MM.1S (cell line): Measurements from ENCODE around the gene PORCN.

Source experiments
- DNase-seq: peaks from one replicate; pipeline ENCODE4 v3.0.0-alpha.2; 2015
- H2AFZ ChIP-seq: fragments of 300-600 bp; sonication (generic); 2 replicates; pipeline ENCODE4 v1.6.0; 2016; ENCODE audit warnings: antibody characterized with exemption, low read length
- H3F3A ChIP-seq: fragments of 300-600 bp; sonication (generic); 2 replicates; pipeline ENCODE4 v1.6.1; 2016; ENCODE audit warnings: mild to moderate bottlenecking, antibody characterized with exemption, low read length, moderate library complexity, mixed read lengths; ENCODE audit not compliant: insufficient read depth
- H3K27ac ChIP-seq: fragments of 300-600 bp; sonication (generic); 2 replicates; pipeline ENCODE4 v1.5.1; 2016; ENCODE audit warnings: mild to moderate bottlenecking, low read length
- H3K27me3 ChIP-seq: fragments of 300-600 bp; sonication (generic); replicated peaks from 2 replicates; pipeline ENCODE4 v1.6.0; 2016; ENCODE audit warnings: low read length; ENCODE audit not compliant: insufficient read depth
- H3K36me3 ChIP-seq: fragments of 300-600 bp; sonication (generic); replicated peaks from 2 replicates; pipeline ENCODE4 v1.6.1; 2016; ENCODE audit warnings: mild to moderate bottlenecking, low read length, mixed read lengths; ENCODE audit not compliant: insufficient read depth
- H3K4me1 ChIP-seq: fragments of 300-600 bp; sonication (generic); 2 replicates; pipeline ENCODE4 v1.6.1; 2016; ENCODE audit warnings: low read length, mixed read lengths
- H3K4me2 ChIP-seq: fragments of 300-600 bp; sonication (generic); 2 replicates; pipeline ENCODE4 v1.6.0; 2016; ENCODE audit warnings: low read depth, low read length
- H3K4me3 ChIP-seq: fragments of 300-600 bp; sonication (generic); 2 replicates; pipeline ENCODE4 v1.5.1; 2016; ENCODE audit warnings: low read length, mixed read lengths
- H3K79me2 ChIP-seq: fragments of 300-600 bp; sonication (generic); 2 replicates; pipeline ENCODE4 v1.6.1; 2016; ENCODE audit warnings: mixed run types, low read length, mixed read lengths
- H3K9ac ChIP-seq: fragments of 300-600 bp; sonication (generic); 2 replicates; pipeline ENCODE4 v1.6.1; 2016; ENCODE audit warnings: low read length, mixed read lengths
- H3K9me2 ChIP-seq: fragments of 300-600 bp; sonication (generic); replicated peaks from 2 replicates; pipeline ENCODE4 v1.6.1; 2016; ENCODE audit warnings: mild to moderate bottlenecking, low read length, mixed read lengths; ENCODE audit not compliant: insufficient read depth
- H3K9me3 ChIP-seq: fragments of 300-600 bp; sonication (generic); replicated peaks from 2 replicates; pipeline ENCODE4 v1.6.1; 2016; ENCODE audit warnings: mild to moderate bottlenecking, low read length, mixed read lengths; ENCODE audit not compliant: insufficient read depth
- H4K20me1 ChIP-seq: fragments of 300-600 bp; sonication (generic); 2 replicates; pipeline ENCODE4 v1.6.1; 2016; ENCODE audit warnings: mild to moderate bottlenecking, low read length, moderate library complexity, mixed read lengths; ENCODE audit not compliant: insufficient read depth
- EZH2 ChIP-seq: fragments of 300-600 bp; sonication (generic); optimal IDR thresholded peaks from 2 replicates; pipeline ENCODE3; 2017; ENCODE audit warnings: low read depth, mild to moderate bottlenecking, antibody characterized with exemption, low read length, mixed read lengths
- EZH2phosphoT487 ChIP-seq: fragments of 300-600 bp; sonication (generic); IDR thresholded peaks from 2 replicates; pipeline ENCODE4 v1.6.1; 2018; ENCODE audit warnings: antibody characterized with exemption, low read length
- TF ChIP-seq, protein P1 (sequence below): fragments of 300-600 bp; sonication (generic); IDR thresholded peaks from 2 replicates; pipeline ENCODE4 v1.5.1; 2016; ENCODE audit warnings: antibody characterized with exemption, low read length, mixed read lengths

The PORCN gene

DNA sequence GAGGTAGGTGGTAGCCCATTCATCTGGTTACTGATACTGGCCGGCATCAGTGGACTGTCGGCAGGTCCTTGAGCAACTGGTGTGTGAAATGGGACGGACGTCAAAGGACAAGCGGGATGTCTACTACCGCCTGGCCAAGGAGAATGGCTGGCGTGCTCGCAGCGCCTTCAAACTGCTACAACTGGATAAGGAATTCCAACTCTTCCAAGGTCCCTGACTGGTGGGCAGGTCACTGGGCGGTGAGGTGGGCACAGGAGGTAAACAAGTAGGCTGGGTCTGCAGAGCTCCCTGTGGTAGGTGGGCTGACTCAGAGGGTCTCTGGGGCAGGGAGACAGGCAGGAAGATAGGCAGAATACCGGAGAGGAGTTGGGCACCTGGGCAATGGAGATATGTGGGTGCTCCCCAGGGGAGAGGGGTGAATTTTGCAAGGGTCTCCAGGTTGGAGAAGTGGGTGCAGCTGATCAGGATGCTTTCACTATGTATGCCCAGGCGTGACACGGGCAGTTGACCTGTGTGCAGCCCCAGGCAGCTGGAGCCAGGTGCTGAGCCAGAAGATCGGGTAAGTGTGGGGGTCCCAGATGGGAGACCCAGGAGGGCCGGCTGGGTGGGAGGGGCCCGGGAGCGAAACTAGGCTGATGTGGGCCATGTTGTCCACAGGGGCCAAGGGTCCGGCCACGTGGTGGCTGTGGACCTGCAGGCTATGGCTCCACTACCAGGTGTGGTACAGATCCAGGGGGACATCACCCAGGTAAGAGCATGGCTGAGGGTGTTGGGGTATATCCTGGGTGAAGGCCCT lies 30.6 kb upstream of the PORCN start:
- Histone ChIP-seq H3K27me3 (no peaks in the 10 kb centered on the region), H4K20me1 (no peaks in the 10 kb centered on the region), H3K4me3 (no peak overlapping the region), H3K4me2 (no peak overlapping the region), H2AFZ (no peak overlapping the region), H3K9me2 (no peaks in the 10 kb centered on the region), H3K36me3 (no peaks in the 10 kb centered on the region), H3K79me2 (peaks cover 36% of the 10 kb centered on the region), H3F3A (no peaks in the 10 kb centered on the region), H3K27ac (no peak overlapping the region), H3K9me3 (no peaks in the 10 kb centered on the region), H3K4me1 (no peaks in the 10 kb centered on the region), H3K9ac (no peak overlapping the region)
- no peak for DNase-seq
- TF ChIP-seq, protein P1, sequence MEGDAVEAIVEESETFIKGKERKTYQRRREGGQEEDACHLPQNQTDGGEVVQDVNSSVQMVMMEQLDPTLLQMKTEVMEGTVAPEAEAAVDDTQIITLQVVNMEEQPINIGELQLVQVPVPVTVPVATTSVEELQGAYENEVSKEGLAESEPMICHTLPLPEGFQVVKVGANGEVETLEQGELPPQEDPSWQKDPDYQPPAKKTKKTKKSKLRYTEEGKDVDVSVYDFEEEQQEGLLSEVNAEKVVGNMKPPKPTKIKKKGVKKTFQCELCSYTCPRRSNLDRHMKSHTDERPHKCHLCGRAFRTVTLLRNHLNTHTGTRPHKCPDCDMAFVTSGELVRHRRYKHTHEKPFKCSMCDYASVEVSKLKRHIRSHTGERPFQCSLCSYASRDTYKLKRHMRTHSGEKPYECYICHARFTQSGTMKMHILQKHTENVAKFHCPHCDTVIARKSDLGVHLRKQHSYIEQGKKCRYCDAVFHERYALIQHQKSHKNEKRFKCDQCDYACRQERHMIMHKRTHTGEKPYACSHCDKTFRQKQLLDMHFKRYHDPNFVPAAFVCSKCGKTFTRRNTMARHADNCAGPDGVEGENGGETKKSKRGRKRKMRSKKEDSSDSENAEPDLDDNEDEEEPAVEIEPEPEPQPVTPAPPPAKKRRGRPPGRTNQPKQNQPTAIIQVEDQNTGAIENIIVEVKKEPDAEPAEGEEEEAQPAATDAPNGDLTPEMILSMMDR: no peak
- no peak for TF ChIP-seq EZH2phosphoT487
- TF ChIP-seq EZH2: no peak

DNA sequence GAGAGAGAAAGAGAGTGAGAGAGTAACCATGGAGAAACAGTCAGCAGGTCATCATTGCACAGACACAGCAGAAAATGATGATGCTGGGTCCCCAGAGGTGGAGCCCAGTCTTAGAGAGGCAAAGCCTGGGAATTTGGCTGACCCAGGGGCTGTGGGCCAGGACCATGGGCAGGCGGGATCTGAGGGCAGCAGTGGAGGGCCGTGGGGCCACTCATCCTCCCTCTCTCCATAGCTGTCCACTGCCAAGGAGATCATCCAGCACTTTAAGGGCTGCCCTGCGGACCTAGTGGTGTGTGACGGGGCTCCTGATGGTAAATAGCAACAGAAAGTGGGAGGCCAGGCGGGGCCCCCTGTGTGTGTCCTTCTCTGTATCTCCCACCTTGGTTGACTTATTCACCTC lies 30.0 kb upstream of the PORCN start:
- no peaks in the 10 kb centered on the region for H3K36me3 ChIP-seq
- DNase-seq: no peak
- no peak overlapping the region for H3K9ac ChIP-seq
- H3F3A ChIP-seq: no peaks in the 10 kb centered on the region
- H3K9me2 ChIP-seq: no peaks in the 10 kb centered on the region
- H2AFZ ChIP-seq: no peak overlapping the region
- H3K79me2 ChIP-seq: peaks cover 36% of the 10 kb centered on the region
- TF ChIP-seq EZH2 (no peak), EZH2phosphoT487 (no peak)
- TF ChIP-seq, protein P1: no peak
- H3K4me1 ChIP-seq: no peaks in the 10 kb centered on the region
- no peaks in the 10 kb centered on the region for H4K20me1 ChIP-seq
- no peaks in the 10 kb centered on the region for H3K9me3 ChIP-seq
- no peaks in the 10 kb centered on the region for H3K27me3 ChIP-seq
- H3K4me3 ChIP-seq: no peak overlapping the region
- H3K4me2 ChIP-seq: no peak overlapping the region
- no peak overlapping the region for H3K27ac ChIP-seq

DNA sequence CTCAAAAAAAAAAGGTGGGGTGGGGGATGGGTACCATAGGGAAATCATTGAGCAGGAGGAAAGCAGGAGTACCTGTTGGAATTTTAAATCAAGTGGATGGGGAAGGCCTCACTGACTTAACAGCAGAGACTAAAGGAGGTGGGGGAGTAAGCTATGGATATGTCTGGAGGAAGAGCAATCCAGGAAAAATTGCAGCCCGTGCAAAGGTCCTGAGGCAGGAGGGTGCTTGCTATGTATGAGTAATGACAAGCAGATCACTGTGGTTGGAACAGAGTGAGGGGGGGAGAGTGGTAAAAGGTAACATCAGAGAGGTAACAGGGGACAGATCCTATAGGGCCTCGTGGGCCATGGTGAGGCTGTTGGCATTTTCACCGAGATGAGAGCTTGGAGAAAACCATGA lies 28.6 kb upstream of the PORCN start:
- Histone ChIP-seq H3K4me3 (no peak overlapping the region), H2AFZ (no peak overlapping the region), H3K27me3 (no peaks in the 10 kb centered on the region), H3K9me2 (no peaks in the 10 kb centered on the region), H3F3A (no peaks in the 10 kb centered on the region), H3K27ac (no peak overlapping the region), H3K9ac (no peak overlapping the region), H3K4me1 (no peaks in the 10 kb centered on the region), H4K20me1 (no peaks in the 10 kb centered on the region), H3K79me2 (peaks cover 34% of the 10 kb centered on the region), H3K36me3 (no peaks in the 10 kb centered on the region; the same call in 1 of the 2 replicates), H3K4me2 (no peak overlapping the region), H3K9me3 (no peaks in the 10 kb centered on the region)
- TF ChIP-seq EZH2phosphoT487: no peak
- TF ChIP-seq, protein P1: no peak
- no peak for DNase-seq
